ENCODE measurements around the gene SPATA18.

SPATA18 gene

DNA sequence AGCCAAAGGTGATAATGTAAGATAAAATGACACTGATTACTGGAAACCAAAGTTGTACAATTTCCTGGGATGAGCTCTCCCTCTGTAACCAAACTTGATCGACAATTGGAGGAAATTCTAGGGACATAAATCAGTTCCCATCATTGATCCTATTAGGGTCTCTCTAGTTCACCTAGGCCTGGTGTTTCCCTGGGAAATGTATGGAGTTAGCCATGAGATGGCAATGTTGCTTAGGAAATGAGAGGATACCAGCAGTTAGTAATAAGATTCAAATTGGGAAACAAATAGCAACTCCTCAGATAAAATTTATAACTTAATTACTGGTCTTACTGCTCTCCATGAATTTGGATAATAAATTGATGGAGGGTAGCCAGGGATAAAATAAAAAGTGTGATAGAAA is 52.2 kb downstream of the SPATA18 start:
- POLR2A ChIA-PET = no interaction called here
- TF ChIP-seq, protein P1, sequence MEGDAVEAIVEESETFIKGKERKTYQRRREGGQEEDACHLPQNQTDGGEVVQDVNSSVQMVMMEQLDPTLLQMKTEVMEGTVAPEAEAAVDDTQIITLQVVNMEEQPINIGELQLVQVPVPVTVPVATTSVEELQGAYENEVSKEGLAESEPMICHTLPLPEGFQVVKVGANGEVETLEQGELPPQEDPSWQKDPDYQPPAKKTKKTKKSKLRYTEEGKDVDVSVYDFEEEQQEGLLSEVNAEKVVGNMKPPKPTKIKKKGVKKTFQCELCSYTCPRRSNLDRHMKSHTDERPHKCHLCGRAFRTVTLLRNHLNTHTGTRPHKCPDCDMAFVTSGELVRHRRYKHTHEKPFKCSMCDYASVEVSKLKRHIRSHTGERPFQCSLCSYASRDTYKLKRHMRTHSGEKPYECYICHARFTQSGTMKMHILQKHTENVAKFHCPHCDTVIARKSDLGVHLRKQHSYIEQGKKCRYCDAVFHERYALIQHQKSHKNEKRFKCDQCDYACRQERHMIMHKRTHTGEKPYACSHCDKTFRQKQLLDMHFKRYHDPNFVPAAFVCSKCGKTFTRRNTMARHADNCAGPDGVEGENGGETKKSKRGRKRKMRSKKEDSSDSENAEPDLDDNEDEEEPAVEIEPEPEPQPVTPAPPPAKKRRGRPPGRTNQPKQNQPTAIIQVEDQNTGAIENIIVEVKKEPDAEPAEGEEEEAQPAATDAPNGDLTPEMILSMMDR (tag by site-specific recombination; IDR thresholded peaks at IDR 0.05) = peak; percentile 24; the same call in 1 of the 2 replicates
- no peak for TF ChIP-seq ZXDB (tag by site-specific recombination; IDR thresholded peaks at IDR 0.05)
- TF ChIP-seq ZNF24 (tag by site-specific recombination; IDR thresholded peaks at IDR 0.05) = no peak
- peak; percentile 48 for TF ChIP-seq ZNF654 (tag by site-specific recombination; IDR thresholded peaks at IDR 0.05; ENCODE audit: low read depth)
- no peak for TF ChIP-seq ZNF274 (IDR thresholded peaks at IDR 0.05; ENCODE audit: low read length)
- no peak for TF ChIP-seq ZNF274 (tag by site-specific recombination; IDR thresholded peaks at IDR 0.05; ENCODE audit: borderline replicate concordance)
- no peak for TF ChIP-seq ZNF785 (tag by site-specific recombination; IDR thresholded peaks at IDR 0.05)

DNA sequence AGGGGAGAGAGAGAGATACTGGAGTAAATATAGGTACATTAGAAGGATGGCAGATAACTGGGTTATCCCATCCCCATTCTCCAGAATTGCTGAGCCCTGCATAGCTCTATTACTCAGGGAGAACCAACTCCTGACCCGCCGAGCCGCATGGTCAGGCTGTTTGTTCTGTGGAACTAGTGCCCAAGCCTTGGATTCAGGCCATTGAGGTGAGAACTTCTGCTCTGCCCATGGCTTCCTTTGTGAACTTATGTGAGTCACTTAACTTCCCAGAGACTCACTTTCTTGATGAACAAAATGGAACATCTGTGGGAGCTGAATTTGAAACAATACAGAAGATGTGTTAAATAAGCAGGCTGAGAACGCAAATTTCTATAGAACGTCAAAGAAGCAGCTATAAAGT is 54.2 kb downstream of the SPATA18 start:
- Histone ChIP-seq H3K36me3 (ENCODE audit: control insufficient read depth in 2 of 2, insufficient read depth in 1 of 2, low read length in 2 of 2) (no peaks in the 10 kb centered on the region), H3K9me3 (ENCODE audit: control insufficient read depth, insufficient read depth, low read depth, low read length) (no peaks in the 10 kb centered on the region), H3K27ac (ENCODE audit: extremely low read depth, low read depth, low read length) (no peak overlapping the region), H3K4me3 (ENCODE audit: low read depth, low read length) (no peak overlapping the region), H3K4me1 (ENCODE audit: control insufficient read depth, insufficient read depth, low read length) (no peaks in the 10 kb centered on the region)
- TF ChIP-seq ZNF37A (tag by site-specific recombination; IDR thresholded peaks at IDR 0.05) = no peak
- TF ChIP-seq ZNF426 (tag by site-specific recombination; IDR thresholded peaks at IDR 0.05) = no peak
- no peak for TF ChIP-seq ZNF394 (tag by site-specific recombination; IDR thresholded peaks at IDR 0.05; ENCODE audit: borderline replicate concordance)
- TF ChIP-seq SP3 (tag by site-specific recombination; IDR thresholded peaks at IDR 0.05) = no peak
- no peak for TF ChIP-seq ZSCAN23 (tag by site-specific recombination; IDR thresholded peaks at IDR 0.05)
- no peak for TF ChIP-seq ZNF23 (tag by site-specific recombination; IDR thresholded peaks at IDR 0.05; ENCODE audit: borderline replicate concordance)
- TF ChIP-seq HOXA7 (CRISPR knock-in tag; IDR thresholded peaks at IDR 0.05; ENCODE audit: borderline replicate concordance) = no peak
- no peak for TF ChIP-seq ZNF529 (tag by site-specific recombination; IDR thresholded peaks at IDR 0.05; ENCODE audit: insufficient replicate concordance)
- TF ChIP-seq ZNF658 (tag by site-specific recombination; IDR thresholded peaks at IDR 0.05) = no peak
- TF ChIP-seq ZNF624 (tag by site-specific recombination; IDR thresholded peaks at IDR 0.05) = no peak
- TF ChIP-seq ZNF654 (tag by site-specific recombination; IDR thresholded peaks at IDR 0.05; ENCODE audit: low read depth) = no peak
- TF ChIP-seq, protein P2, sequence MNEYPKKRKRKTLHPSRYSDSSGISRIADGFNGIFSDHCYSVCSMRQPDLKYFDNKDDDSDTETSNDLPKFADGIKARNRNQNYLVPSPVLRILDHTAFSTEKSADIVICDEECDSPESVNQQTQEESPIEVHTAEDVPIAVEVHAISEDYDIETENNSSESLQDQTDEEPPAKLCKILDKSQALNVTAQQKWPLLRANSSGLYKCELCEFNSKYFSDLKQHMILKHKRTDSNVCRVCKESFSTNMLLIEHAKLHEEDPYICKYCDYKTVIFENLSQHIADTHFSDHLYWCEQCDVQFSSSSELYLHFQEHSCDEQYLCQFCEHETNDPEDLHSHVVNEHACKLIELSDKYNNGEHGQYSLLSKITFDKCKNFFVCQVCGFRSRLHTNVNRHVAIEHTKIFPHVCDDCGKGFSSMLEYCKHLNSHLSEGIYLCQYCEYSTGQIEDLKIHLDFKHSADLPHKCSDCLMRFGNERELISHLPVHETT (tag by site-specific recombination; IDR thresholded peaks at IDR 0.05) = no peak
- TF ChIP-seq ZNF548 (tag by site-specific recombination; IDR thresholded peaks at IDR 0.05) = no peak
- TF ChIP-seq ZNF561 (tag by site-specific recombination; IDR thresholded peaks at IDR 0.05; ENCODE audit: borderline replicate concordance) = no peak
- TF ChIP-seq, protein P3, sequence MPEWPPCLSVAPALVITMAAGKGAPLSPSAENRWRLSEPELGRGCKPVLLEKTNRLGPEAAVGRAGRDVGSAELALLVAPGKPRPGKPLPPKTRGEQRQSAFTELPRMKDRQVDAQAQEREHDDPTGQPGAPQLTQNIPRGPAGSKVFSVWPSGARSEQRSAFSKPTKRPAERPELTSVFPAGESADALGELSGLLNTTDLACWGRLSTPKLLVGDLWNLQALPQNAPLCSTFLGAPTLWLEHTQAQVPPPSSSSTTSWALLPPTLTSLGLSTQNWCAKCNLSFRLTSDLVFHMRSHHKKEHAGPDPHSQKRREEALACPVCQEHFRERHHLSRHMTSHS (tag by site-specific recombination; IDR thresholded peaks at IDR 0.05) = no peak
- TF ChIP-seq ZFP37 (tag by site-specific recombination; IDR thresholded peaks at IDR 0.05) = no peak
- TF ChIP-seq ZNF202 (tag by site-specific recombination; IDR thresholded peaks at IDR 0.05; ENCODE audit: borderline replicate concordance) = no peak
- no peak for TF ChIP-seq ZNF544 (tag by site-specific recombination; IDR thresholded peaks at IDR 0.05)
- no peak for TF ChIP-seq KLF8 (tag by site-specific recombination; IDR thresholded peaks at IDR 0.05)
- ChIA-PET POLR2A (no interaction called here), CTCF (interaction anchor here (0.6 to 0.7 kb wide), 3 partner anchors 76 to 440 kb away, joined by 3 to 5 read pairs (median 4); no protein-coding TSS in a partner anchor)

More for the DNA sequence above, 52.2 kb downstream of the SPATA18 start:
- Histone ChIP-seq H3K27ac (ENCODE audit: extremely low read depth, low read depth, low read length) (no peak overlapping the region), H3K9me3 (ENCODE audit: control insufficient read depth, insufficient read depth, low read depth, low read length) (no peaks in the 10 kb centered on the region), H3K4me3 (ENCODE audit: low read depth, low read length) (no peak overlapping the region), H3K36me3 (ENCODE audit: control insufficient read depth in 2 of 2, insufficient read depth in 1 of 2, low read length in 2 of 2) (no peaks in the 10 kb centered on the region), H3K4me1 (ENCODE audit: control insufficient read depth, insufficient read depth, low read length) (no peaks in the 10 kb centered on the region)
- CTCF ChIA-PET = no interaction called here

All from HEK293 (cell line).